GM12878 (cell line): ENCODE data around the gene CNOT3. TPM values are rescaled to one million over a fixed set of nuclear protein-coding genes. Genes with fewer than 3 reads are reported as not detected.
A peak's percentile ranks its signal among the peaks of the same experiment; 100 is the strongest.

Experiments used
- ATAC-seq: fragments of 200-7000 bp; cut with Tn5 transposase; 3 replicates; pipeline ENCODE4 v1.9.1; 2020; ENCODE audit warnings: mild to moderate bottlenecking, moderate library complexity
- BruUV-seq: library from RNA; stranded (reverse); fragments of 400-500 nt; replicated peaks from 2 replicates; lab custom pipeline; 2021; lab: Mats Ljungman, UMichigan
- CTCF ChIA-PET: fragments of 300-600 bp; sonication (Branson Sonifier 250); formaldehyde crosslinking; extraction: SDS; loops from one replicate; lab custom pipeline; 2021; ENCODE audit warnings: inconsistent platforms; lab: Yijun Ruan, JAX
- POLR2A ChIA-PET: fragments of 350-600 bp; formaldehyde crosslinking; extraction: SDS; loops from one replicate; lab custom pipeline; 2021; ENCODE audit warnings: inconsistent platforms; lab: Charles Lee
- RAD21 ChIA-PET: fragments of 300-600 bp; sonication (Branson Sonifier 250); formaldehyde crosslinking; loops from one replicate; lab custom pipeline; 2023; ENCODE audit warnings: antibody characterized with exemption; ENCODE audit not compliant: unreplicated experiment; lab: Charles Lee
- SMC1A ChIA-PET: fragments of 300-600 bp; sonication (Branson Sonifier 250); formaldehyde crosslinking; loops from one replicate; lab custom pipeline; 2023; ENCODE audit not compliant: unreplicated experiment, uncharacterized antibody; lab: Charles Lee
- DNase-seq: peaks from one replicate; pipeline ENCODE4 v3.0.0-alpha.2; 2011; ENCODE audit warnings: low read depth, low spot score
- FAIRE-seq: peaks from 3 replicates; lab custom pipeline; 2011; peaks lifted over from hg19 to GRCh38; lab: Jason Lieb, UNC
- H2AFZ ChIP-seq: 2 replicates; pipeline ENCODE4 v1.6.0; 2011; ENCODE audit warnings: low read depth, low read length, control low read depth; ENCODE audit not compliant: control insufficient read depth
- H3K27ac ChIP-seq: 2 replicates; pipeline ENCODE4 v1.5.1; 2011; ENCODE audit warnings: control low read depth; ENCODE audit not compliant: control insufficient read depth, insufficient read depth
- H3K27me3 ChIP-seq, 2 experiments: replicated peaks in 1 of 2; 2 replicates each; pipeline versions ENCODE4 v1.6.0 to v1.6.1; 2011; ENCODE audit warnings: low read length in 1 of 2; ENCODE audit not compliant: control insufficient read depth in 2 of 2, insufficient read depth in 2 of 2
- H3K36me3 ChIP-seq, 2 experiments: 2 replicates each; pipeline ENCODE4 v1.5.1; 2011; ENCODE audit warnings: low read length in 1 of 2; ENCODE audit not compliant: control insufficient read depth in 2 of 2, insufficient read depth in 2 of 2
- H3K4me1 ChIP-seq: 2 replicates; pipeline ENCODE4 v1.6.1; 2011; ENCODE audit warnings: mild to moderate bottlenecking, low read length, moderate library complexity, mixed read lengths; ENCODE audit not compliant: control insufficient read depth, insufficient read depth
- H3K4me2 ChIP-seq: 2 replicates; pipeline ENCODE4 v1.6.0; 2011; ENCODE audit warnings: control low read depth; ENCODE audit not compliant: control insufficient read depth, insufficient read depth
- H3K4me3 ChIP-seq: fragments of 200-600 bp; sonication (generic); 2 replicates; pipeline ENCODE4 v1.5.1; 2016
- H3K79me2 ChIP-seq: 2 replicates; pipeline ENCODE4 v1.6.0; 2011; ENCODE audit warnings: low read length; ENCODE audit not compliant: control insufficient read depth, insufficient read depth
- H3K9ac ChIP-seq: 2 replicates; pipeline ENCODE4 v1.8.0; 2011; ENCODE audit warnings: low read length, control low read depth, mixed read lengths; ENCODE audit not compliant: control insufficient read depth, insufficient read depth
- H3K9me3 ChIP-seq: replicated peaks from 3 replicates; pipeline ENCODE4 v1.5.1; 2011; ENCODE audit warnings: mild to moderate bottlenecking, low read length; ENCODE audit not compliant: control insufficient read depth, insufficient read depth
- H4K20me1 ChIP-seq: 2 replicates; pipeline ENCODE4 v1.6.0; 2011; ENCODE audit not compliant: control insufficient read depth, insufficient read depth
- HDAC2 ChIP-seq: fragments of 200-600 bp; sonication (generic); IDR thresholded peaks from 2 replicates; pipeline ENCODE4 v1.6.1; 2017
- MTA2 ChIP-seq: fragments of 450-650 bp; IDR thresholded peaks from 2 replicates; pipeline ENCODE4 v1.6.1; 2016; ENCODE audit warnings: low read depth, mild to moderate bottlenecking, moderate library complexity
- NFYB ChIP-seq: IDR thresholded peaks from 2 replicates; pipeline ENCODE4 v1.6.1; 2011; ENCODE audit warnings: low read depth, mild to moderate bottlenecking, low read length, improper control_type of control experiment, moderate library complexity; ENCODE audit not compliant: insufficient read depth
- NR2C1 ChIP-seq: fragments of 450-650 bp; IDR thresholded peaks from 2 replicates; pipeline ENCODE4 v1.6.1; 2017; ENCODE audit warnings: antibody characterized with exemption, mild to moderate bottlenecking, moderate library complexity
- POLR2AphosphoS5 ChIP-seq: IDR thresholded peaks from 2 replicates; pipeline ENCODE4 v1.6.1; 2011; ENCODE audit warnings: mild to moderate bottlenecking, low read length, inconsistent platforms
- RB1 ChIP-seq: fragments of 450-650 bp; formaldehyde crosslinking; IDR thresholded peaks from 2 replicates; pipeline ENCODE4 v1.6.1; 2017; ENCODE audit warnings: mild to moderate bottlenecking, borderline replicate concordance
- SMC3 ChIP-seq: IDR thresholded peaks from 2 replicates; pipeline ENCODE4 v1.6.1; 2011; ENCODE audit warnings: low read length, improper control_type of control experiment, borderline replicate concordance
- SP1 ChIP-seq: IDR thresholded peaks from one replicate; pipeline ENCODE4 v1.6.1; 2011; ENCODE audit warnings: low read depth, low read length
- SPI1 ChIP-seq: IDR thresholded peaks from 2 replicates; pipeline ENCODE4 v1.6.1; 2011; ENCODE audit warnings: low read depth, mild to moderate bottlenecking, low read length, moderate library complexity, borderline replicate concordance; ENCODE audit not compliant: insufficient read depth
- SRF ChIP-seq, 2 experiments: IDR thresholded peaks; 2 replicates each; pipeline ENCODE4 v1.6.1; 2011; ENCODE audit warnings: low read depth in 2 of 2, low read length in 2 of 2, mild to moderate bottlenecking in 1 of 2, moderate library complexity in 1 of 2
- YY1 ChIP-seq: IDR thresholded peaks from 2 replicates; pipeline ENCODE4 v1.6.1; 2011; ENCODE audit warnings: low read depth, mild to moderate bottlenecking, low read length
- ZBED1 ChIP-seq: IDR thresholded peaks from 2 replicates; pipeline ENCODE4 v1.6.1; 2016; ENCODE audit warnings: borderline replicate concordance
- ZNF384 ChIP-seq: IDR thresholded peaks from 2 replicates; pipeline ENCODE4 v1.6.1; 2012; ENCODE audit warnings: low read depth, mild to moderate bottlenecking, low read length, improper control_type of control experiment, borderline replicate concordance
- WGBS: methylation state at CpG from one replicate; pipeline ENCODE4 v1.1.6; 2016; ENCODE audit warnings: low lambda C conversion rate; ENCODE audit not compliant: insufficient replicate concordance, insufficient coverage; ENCODE audit errors: missing lambda C conversion rate; 5-methylcytosine and 5-hydroxymethylcytosine counted together
- in situ Hi-C: fragments of 300-500 bp; cut with MboI; formaldehyde crosslinking; loops from 9 replicates; pipeline ENCODE4 v1.14.3; 2018; ENCODE audit warnings: mixed read lengths
- intact Hi-C: fragments of 100-400 bp; cut with micrococcal nuclease; formaldehyde crosslinking; loops from one replicate; pipeline ENCODE4 v1.14.2; 2022; ENCODE audit not compliant: unreplicated experiment
- polyA plus RNA-seq, 11 experiments: library from polyadenylated mRNA; depleted of rRNA in 4 of 11; unstranded in 6 of 11; stranded (reverse) in 5 of 11; fragments of >200 nt; fragmentation: Nextera tagmentation in 4 of 11; fragmentation: Illumina TruSeq in 1 of 11; extraction: Ambion mirVana in 4 of 11; extraction: Trizol in 1 of 11; gene quantifications; 1 replicate in 1 of 11; 2 replicates in 10 of 11; pipeline versions ENCODE4 v1.2.1 to v1.2.3, GENCODE V29; 2011 to 2016; ENCODE audit warnings: inconsistent platforms in 2 of 11, missing spikeins in 2 of 11, low read depth in 1 of 11
- total RNA-seq, 4 experiments: library from RNA; depleted of rRNA in 3 of 4; stranded (reverse); fragments of >200 nt in 3 of 4; fragmentation: Illumina TruSeq in 1 of 4; extraction: Trizol in 1 of 4; gene quantifications; 2 replicates each; pipeline versions ENCODE4 v1.2.1 to v1.2.3, GENCODE V29; 2013 to 2021
- TF ChIP-seq, protein P1 (sequence below): fragments of 150-350 bp; IDR thresholded peaks from 2 replicates; pipeline ENCODE4 v1.6.1; 2014; ENCODE audit warnings: mild to moderate bottlenecking, low read depth, low read length
- TF ChIP-seq, protein P2 (sequence below): IDR thresholded peaks from 2 replicates; pipeline ENCODE4 v1.6.1; 2011; ENCODE audit warnings: low read depth, low read length, improper control_type of control experiment, borderline replicate concordance
- TF ChIP-seq, protein P3 (sequence below): IDR thresholded peaks from 2 replicates; pipeline ENCODE4 v1.6.1; 2012; ENCODE audit warnings: low read depth, low read length, improper control_type of control experiment
- TF ChIP-seq, protein P4 (sequence below): IDR thresholded peaks from 2 replicates; pipeline ENCODE4 v1.6.1; 2011; ENCODE audit warnings: low read depth, mild to moderate bottlenecking, low read length, moderate library complexity, borderline replicate concordance; ENCODE audit errors: extremely low read depth
- TF ChIP-seq, protein P5 (sequence below): fragments of 450-650 bp; IDR thresholded peaks from 2 replicates; pipeline ENCODE4 v1.6.1; 2017; ENCODE audit warnings: low read depth, mild to moderate bottlenecking, moderate library complexity

CNOT3 gene
- total and polyA plus RNA-seq, 10 of the 15 experiments (the other 5 are each of a cell fraction or from before 2014, with no cell fraction given) = 0.14 to 45.1 (median 14.0) TPM

DNA sequence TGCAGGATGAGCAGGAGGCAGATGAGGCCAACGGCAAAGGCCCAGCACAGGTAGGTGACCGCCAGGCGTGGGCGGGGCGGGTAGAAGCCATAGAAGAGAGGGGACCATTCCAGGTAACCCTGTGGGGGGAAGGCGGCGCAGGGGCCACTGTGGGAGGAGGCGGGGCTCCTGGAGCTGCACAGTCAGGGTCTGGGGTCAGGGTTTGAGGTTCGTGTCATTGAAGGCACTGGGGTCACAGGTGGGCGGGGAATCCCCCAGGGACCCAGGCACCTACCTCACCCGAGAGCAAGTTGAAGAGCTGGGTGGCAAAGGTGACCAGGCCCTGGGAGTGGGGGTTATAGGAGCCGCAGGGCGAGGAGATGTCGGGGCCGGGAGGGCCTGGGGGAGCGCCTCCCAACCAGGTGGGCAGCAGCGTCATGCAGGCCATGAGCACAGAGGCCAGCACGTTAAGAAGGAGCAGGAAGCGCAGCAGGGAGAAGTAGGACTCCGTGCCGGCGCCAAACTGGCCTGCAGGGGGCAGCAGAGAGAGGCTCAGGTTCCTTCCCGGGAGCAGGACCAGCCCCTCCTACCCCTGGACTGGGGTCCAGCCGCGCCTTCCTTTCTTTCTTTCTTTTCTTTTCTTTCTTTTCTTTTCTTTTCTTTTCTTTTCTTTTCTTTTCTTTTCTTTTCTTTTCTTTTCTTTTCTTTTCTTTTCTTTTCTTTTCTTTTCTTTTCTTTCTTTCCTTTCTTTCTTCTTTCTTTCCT lies 30.8 kb downstream of the CNOT3 start:
- peak overlapping the region; percentile 71 for H2AFZ ChIP-seq
- H3K4me1 ChIP-seq = no peaks in the 10 kb centered on the region
- WGBS = 24% methylated on average over 23 of the region's 25 CpGs
- no peaks in the 10 kb centered on the region for H3K36me3 ChIP-seq
- BruUV-seq = no TSS peak
- intact Hi-C loops = loop anchor here (1.0 kb wide), 1 partner anchor 63 kb away; no protein-coding TSS in a partner anchor
- no peak overlapping the region for H3K4me3 ChIP-seq
- SMC1A ChIA-PET = no interaction called here
- peak; percentile 76 for FAIRE-seq
- H3K9ac ChIP-seq = no peak overlapping the region
- peak overlapping the region; percentile 50; the same call in 1 of the 2 replicates for H3K4me2 ChIP-seq
- no peaks in the 10 kb centered on the region for H3K27me3 ChIP-seq
- H3K79me2 ChIP-seq = no peaks in the 10 kb centered on the region
- H4K20me1 ChIP-seq = no peaks in the 10 kb centered on the region
- in situ Hi-C loops = no loop called here
- DNase-seq = no peak
- peak; percentile 98 for ATAC-seq
- POLR2A ChIA-PET = no interaction called here
- CTCF ChIA-PET = interaction anchor here (0.7 to 1.9 kb wide), 6 partner anchors 9 to 222 kb away, joined by 3 to 9 read pairs (median 4); partner anchors contain the start of gene LENG1
- RAD21 ChIA-PET = interaction anchor here (1.2 kb wide), 1 partner anchor 99 kb away, joined by 3 read pairs; no protein-coding TSS in a partner anchor
- H3K27ac ChIP-seq = no peak overlapping the region
- no peaks in the 10 kb centered on the region; the same call in 2 of the 3 replicates for H3K9me3 ChIP-seq
- TF ChIP-seq POLR2AphosphoS5 (no peak), SP1 (no peak), RB1 (no peak), YY1 (0 out of 2 replicates have a peak, but pooled peaks have one; percentile 19), ZBED1 (no peak), MTA2 (no peak), ZNF384 (no peak), HDAC2 (no peak), SPI1 (no peak), SRF (IDR thresholded peaks at IDR 0.05; ENCODE audit: low read depth in 2 of 2, low read length in 2 of 2) (no peak), NR2C1 (no peak), SMC3 (peak; percentile 78), NFYB (no peak)
- TF ChIP-seq, protein P1, sequence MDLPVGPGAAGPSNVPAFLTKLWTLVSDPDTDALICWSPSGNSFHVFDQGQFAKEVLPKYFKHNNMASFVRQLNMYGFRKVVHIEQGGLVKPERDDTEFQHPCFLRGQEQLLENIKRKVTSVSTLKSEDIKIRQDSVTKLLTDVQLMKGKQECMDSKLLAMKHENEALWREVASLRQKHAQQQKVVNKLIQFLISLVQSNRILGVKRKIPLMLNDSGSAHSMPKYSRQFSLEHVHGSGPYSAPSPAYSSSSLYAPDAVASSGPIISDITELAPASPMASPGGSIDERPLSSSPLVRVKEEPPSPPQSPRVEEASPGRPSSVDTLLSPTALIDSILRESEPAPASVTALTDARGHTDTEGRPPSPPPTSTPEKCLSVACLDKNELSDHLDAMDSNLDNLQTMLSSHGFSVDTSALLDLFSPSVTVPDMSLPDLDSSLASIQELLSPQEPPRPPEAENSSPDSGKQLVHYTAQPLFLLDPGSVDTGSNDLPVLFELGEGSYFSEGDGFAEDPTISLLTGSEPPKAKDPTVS = no peak
- TF ChIP-seq, protein P2, sequence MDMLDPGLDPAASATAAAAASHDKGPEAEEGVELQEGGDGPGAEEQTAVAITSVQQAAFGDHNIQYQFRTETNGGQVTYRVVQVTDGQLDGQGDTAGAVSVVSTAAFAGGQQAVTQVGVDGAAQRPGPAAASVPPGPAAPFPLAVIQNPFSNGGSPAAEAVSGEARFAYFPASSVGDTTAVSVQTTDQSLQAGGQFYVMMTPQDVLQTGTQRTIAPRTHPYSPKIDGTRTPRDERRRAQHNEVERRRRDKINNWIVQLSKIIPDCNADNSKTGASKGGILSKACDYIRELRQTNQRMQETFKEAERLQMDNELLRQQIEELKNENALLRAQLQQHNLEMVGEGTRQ = no peak
- TF ChIP-seq, protein P3, sequence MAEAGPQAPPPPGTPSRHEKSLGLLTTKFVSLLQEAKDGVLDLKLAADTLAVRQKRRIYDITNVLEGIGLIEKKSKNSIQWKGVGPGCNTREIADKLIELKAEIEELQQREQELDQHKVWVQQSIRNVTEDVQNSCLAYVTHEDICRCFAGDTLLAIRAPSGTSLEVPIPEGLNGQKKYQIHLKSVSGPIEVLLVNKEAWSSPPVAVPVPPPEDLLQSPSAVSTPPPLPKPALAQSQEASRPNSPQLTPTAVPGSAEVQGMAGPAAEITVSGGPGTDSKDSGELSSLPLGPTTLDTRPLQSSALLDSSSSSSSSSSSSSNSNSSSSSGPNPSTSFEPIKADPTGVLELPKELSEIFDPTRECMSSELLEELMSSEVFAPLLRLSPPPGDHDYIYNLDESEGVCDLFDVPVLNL = no peak
- TF ChIP-seq, protein P4, sequence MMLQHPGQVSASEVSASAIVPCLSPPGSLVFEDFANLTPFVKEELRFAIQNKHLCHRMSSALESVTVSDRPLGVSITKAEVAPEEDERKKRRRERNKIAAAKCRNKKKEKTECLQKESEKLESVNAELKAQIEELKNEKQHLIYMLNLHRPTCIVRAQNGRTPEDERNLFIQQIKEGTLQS = no peak
- TF ChIP-seq, protein P5, sequence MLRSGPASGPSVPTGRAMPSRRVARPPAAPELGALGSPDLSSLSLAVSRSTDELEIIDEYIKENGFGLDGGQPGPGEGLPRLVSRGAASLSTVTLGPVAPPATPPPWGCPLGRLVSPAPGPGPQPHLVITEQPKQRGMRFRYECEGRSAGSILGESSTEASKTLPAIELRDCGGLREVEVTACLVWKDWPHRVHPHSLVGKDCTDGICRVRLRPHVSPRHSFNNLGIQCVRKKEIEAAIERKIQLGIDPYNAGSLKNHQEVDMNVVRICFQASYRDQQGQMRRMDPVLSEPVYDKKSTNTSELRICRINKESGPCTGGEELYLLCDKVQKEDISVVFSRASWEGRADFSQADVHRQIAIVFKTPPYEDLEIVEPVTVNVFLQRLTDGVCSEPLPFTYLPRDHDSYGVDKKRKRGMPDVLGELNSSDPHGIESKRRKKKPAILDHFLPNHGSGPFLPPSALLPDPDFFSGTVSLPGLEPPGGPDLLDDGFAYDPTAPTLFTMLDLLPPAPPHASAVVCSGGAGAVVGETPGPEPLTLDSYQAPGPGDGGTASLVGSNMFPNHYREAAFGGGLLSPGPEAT = no peak
